GM23338 (cell line): Measurements from ENCODE around the gene JAKMIP2. TPM values are rescaled to one million over a fixed set of nuclear protein-coding genes. Genes with fewer than 3 reads are reported as not detected.
A peak's percentile ranks its signal among the peaks of the same experiment; 100 is the strongest.

ENCODE experiments used
- ATAC-seq: fragments of 200-7000 bp; cut with Tn5 transposase; 3 replicates; pipeline ENCODE4 v1.9.1; 2020
- DNase-seq: peaks from one replicate; pipeline ENCODE4 v3.0.0-alpha.2; 2015; ENCODE audit warnings: low spot score
- H2AFZ ChIP-seq: fragments of 200-600 bp; sonication (generic); 2 replicates; pipeline ENCODE4 v1.8.0; 2016; ENCODE audit warnings: antibody characterized with exemption, mild to moderate bottlenecking, moderate library complexity
- H3F3A ChIP-seq: fragments of 200-600 bp; sonication (generic); replicated peaks from 2 replicates; pipeline ENCODE4 v1.8.0; 2017; ENCODE audit warnings: antibody characterized with exemption, mixed run types, low read depth
- H3K27ac ChIP-seq: fragments of 200-600 bp; sonication (generic); 2 replicates; pipeline ENCODE4 v1.6.1; 2016; ENCODE audit warnings: low read depth
- H3K27me3 ChIP-seq: fragments of 200-600 bp; sonication (generic); 2 replicates; pipeline ENCODE4 v1.8.0; 2016; ENCODE audit warnings: mild to moderate bottlenecking, mixed run types, moderate library complexity; ENCODE audit not compliant: insufficient read depth
- H3K36me3 ChIP-seq: fragments of 200-600 bp; sonication (generic); 2 replicates; pipeline ENCODE4 v1.8.0; 2016; ENCODE audit warnings: mild to moderate bottlenecking; ENCODE audit not compliant: insufficient read depth
- H3K4me1 ChIP-seq: fragments of 200-600 bp; sonication (generic); 2 replicates; pipeline ENCODE4 v1.8.0; 2016; ENCODE audit warnings: mild to moderate bottlenecking, moderate library complexity; ENCODE audit not compliant: insufficient read depth
- H3K4me2 ChIP-seq: fragments of 200-600 bp; sonication (generic); 2 replicates; pipeline ENCODE4 v1.7.1; 2017; ENCODE audit warnings: mixed run types
- H3K4me3 ChIP-seq: fragments of 200-600 bp; sonication (generic); 2 replicates; pipeline ENCODE4 v1.6.1; 2016; ENCODE audit warnings: mixed run types
- H3K79me2 ChIP-seq: fragments of 200-600 bp; sonication (generic); replicated peaks from 2 replicates; pipeline ENCODE4 v1.8.0; 2017; ENCODE audit warnings: mild to moderate bottlenecking; ENCODE audit not compliant: insufficient read depth
- H3K9me2 ChIP-seq: fragments of 200-600 bp; sonication (generic); 2 replicates; pipeline ENCODE4 v1.8.0; 2017; ENCODE audit not compliant: insufficient read depth
- H4K20me1 ChIP-seq: fragments of 200-600 bp; sonication (generic); replicated peaks from 2 replicates; pipeline ENCODE4 v1.8.0; 2017; ENCODE audit warnings: mild to moderate bottlenecking; ENCODE audit not compliant: insufficient read depth
- H3K27ac Mint-ChIP-seq: 2 replicates; pipeline ENCODE4 v1.8.0; 2020; ENCODE audit warnings: inconsistent platforms, mild to moderate bottlenecking, moderate library complexity, mixed read lengths
- H3K27me3 Mint-ChIP-seq: 3 replicates; pipeline ENCODE4 v1.8.0; 2022; ENCODE audit warnings: low read depth, mild to moderate bottlenecking, moderate library complexity, mixed read lengths, inconsistent platforms; ENCODE audit not compliant: insufficient read depth, poor library complexity
- H3K36me3 Mint-ChIP-seq: 3 replicates; pipeline ENCODE4 v1.8.0; 2021; ENCODE audit warnings: low read depth, mild to moderate bottlenecking, inconsistent platforms, moderate library complexity, mixed read lengths
- H3K4me1 Mint-ChIP-seq: 3 replicates; pipeline ENCODE4 v1.8.0; 2020; ENCODE audit warnings: mild to moderate bottlenecking, inconsistent platforms, mixed read lengths
- H3K4me3 Mint-ChIP-seq: 3 replicates; pipeline ENCODE4 v1.8.0; 2021; ENCODE audit warnings: moderate library complexity, mild to moderate bottlenecking, inconsistent platforms, mixed read lengths
- H3K9me3 Mint-ChIP-seq: 3 replicates; pipeline ENCODE4 v1.8.0; 2020; ENCODE audit warnings: moderate library complexity, mild to moderate bottlenecking, inconsistent platforms, mixed read lengths
- POLR2AphosphoS5 ChIP-seq: IDR thresholded peaks from 2 replicates; pipeline ENCODE4 v1.6.1; 2016; ENCODE audit warnings: antibody characterized with exemption, low read depth
- ZNF114 ChIP-seq: fragments of 250-450 bp; sonication (Bioruptor Pico); IDR thresholded peaks from 2 replicates; pipeline ENCODE4 v1.5.0; 2020; ENCODE audit warnings: mild to moderate bottlenecking, moderate library complexity
- polyA plus RNA-seq: library from polyadenylated mRNA; unstranded; fragments of >200 nt; fragmentation: Nextera tagmentation; extraction: Ambion mirVana; gene quantifications from 2 replicates; pipeline ENCODE4 v1.2.1, GENCODE V29; 2016
- total RNA-seq: library from RNA; depleted of rRNA; stranded (reverse); fragments of >200 nt; shearing (Covaris generic); gene quantifications from 2 replicates; pipeline ENCODE4 v1.2.3, GENCODE V29; 2014
- TF ChIP-seq, protein P1 (sequence below): IDR thresholded peaks from one replicate; pipeline ENCODE4 v1.6.1; 2018; ENCODE audit warnings: antibody characterized with exemption; ENCODE audit not compliant: unreplicated experiment
- TF ChIP-seq, protein P2 (sequence below): fragments of 250-450 bp; sonication (Bioruptor Pico); IDR thresholded peaks from 2 replicates; pipeline ENCODE4 v1.5.0; 2020; ENCODE audit warnings: mild to moderate bottlenecking, moderate library complexity

Gene JAKMIP2
- total and polyA plus RNA-seq, 2 experiments from 2014 or later: 20.5 to 27.2 TPM

DNA sequence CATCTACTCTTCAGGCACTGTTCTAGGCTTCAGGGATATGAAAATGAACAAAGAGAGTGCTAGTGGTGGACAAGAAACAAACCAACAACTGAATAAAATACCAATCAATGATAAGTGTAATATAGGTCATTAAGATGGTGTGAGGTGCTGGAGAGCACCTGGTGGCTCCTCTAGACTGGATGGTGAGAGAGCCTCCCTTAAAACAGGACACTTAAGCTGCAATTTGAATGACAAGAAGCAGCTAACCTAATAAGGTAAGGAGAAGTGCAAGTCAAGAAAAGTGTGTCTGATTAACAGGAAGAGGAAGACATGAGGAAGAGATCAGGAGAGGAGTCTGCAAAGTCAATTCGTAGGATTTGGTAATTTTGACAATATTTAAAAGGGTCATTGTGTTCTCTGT lies 23.1 kb downstream of the JAKMIP2 start:
- H3K36me3 Mint-ChIP-seq: no peaks in the 10 kb centered on the region
- Histone ChIP-seq H3K27ac (peak overlapping the region; percentile 33; the same call in 1 of the 2 replicates), H2AFZ (no peak overlapping the region), H3F3A (no peaks in the 10 kb centered on the region), H3K36me3 (no peaks in the 10 kb centered on the region), H3K27me3 (no peaks in the 10 kb centered on the region), H4K20me1 (peaks cover 10% of the 10 kb centered on the region), H3K4me3 (no peak overlapping the region), H3K9me2 (no peaks in the 10 kb centered on the region), H3K4me2 (peak overlapping the region; percentile 7), H3K4me1 (peaks cover 42% of the 10 kb centered on the region), H3K79me2 (peaks cover 40% of the 10 kb centered on the region)
- no peak overlapping the region for H3K4me3 Mint-ChIP-seq
- no peak overlapping the region for H3K27ac Mint-ChIP-seq
- no peak for DNase-seq
- peaks cover 1% of the 10 kb centered on the region for H3K27me3 Mint-ChIP-seq
- peaks cover 25% of the 10 kb centered on the region for H3K4me1 Mint-ChIP-seq
- TF ChIP-seq, protein P1, sequence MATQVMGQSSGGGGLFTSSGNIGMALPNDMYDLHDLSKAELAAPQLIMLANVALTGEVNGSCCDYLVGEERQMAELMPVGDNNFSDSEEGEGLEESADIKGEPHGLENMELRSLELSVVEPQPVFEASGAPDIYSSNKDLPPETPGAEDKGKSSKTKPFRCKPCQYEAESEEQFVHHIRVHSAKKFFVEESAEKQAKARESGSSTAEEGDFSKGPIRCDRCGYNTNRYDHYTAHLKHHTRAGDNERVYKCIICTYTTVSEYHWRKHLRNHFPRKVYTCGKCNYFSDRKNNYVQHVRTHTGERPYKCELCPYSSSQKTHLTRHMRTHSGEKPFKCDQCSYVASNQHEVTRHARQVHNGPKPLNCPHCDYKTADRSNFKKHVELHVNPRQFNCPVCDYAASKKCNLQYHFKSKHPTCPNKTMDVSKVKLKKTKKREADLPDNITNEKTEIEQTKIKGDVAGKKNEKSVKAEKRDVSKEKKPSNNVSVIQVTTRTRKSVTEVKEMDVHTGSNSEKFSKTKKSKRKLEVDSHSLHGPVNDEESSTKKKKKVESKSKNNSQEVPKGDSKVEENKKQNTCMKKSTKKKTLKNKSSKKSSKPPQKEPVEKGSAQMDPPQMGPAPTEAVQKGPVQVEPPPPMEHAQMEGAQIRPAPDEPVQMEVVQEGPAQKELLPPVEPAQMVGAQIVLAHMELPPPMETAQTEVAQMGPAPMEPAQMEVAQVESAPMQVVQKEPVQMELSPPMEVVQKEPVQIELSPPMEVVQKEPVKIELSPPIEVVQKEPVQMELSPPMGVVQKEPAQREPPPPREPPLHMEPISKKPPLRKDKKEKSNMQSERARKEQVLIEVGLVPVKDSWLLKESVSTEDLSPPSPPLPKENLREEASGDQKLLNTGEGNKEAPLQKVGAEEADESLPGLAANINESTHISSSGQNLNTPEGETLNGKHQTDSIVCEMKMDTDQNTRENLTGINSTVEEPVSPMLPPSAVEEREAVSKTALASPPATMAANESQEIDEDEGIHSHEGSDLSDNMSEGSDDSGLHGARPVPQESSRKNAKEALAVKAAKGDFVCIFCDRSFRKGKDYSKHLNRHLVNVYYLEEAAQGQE: no peak
- no peak for TF ChIP-seq ZNF114 (CRISPR knock-in tag)
- TF ChIP-seq, protein P2, sequence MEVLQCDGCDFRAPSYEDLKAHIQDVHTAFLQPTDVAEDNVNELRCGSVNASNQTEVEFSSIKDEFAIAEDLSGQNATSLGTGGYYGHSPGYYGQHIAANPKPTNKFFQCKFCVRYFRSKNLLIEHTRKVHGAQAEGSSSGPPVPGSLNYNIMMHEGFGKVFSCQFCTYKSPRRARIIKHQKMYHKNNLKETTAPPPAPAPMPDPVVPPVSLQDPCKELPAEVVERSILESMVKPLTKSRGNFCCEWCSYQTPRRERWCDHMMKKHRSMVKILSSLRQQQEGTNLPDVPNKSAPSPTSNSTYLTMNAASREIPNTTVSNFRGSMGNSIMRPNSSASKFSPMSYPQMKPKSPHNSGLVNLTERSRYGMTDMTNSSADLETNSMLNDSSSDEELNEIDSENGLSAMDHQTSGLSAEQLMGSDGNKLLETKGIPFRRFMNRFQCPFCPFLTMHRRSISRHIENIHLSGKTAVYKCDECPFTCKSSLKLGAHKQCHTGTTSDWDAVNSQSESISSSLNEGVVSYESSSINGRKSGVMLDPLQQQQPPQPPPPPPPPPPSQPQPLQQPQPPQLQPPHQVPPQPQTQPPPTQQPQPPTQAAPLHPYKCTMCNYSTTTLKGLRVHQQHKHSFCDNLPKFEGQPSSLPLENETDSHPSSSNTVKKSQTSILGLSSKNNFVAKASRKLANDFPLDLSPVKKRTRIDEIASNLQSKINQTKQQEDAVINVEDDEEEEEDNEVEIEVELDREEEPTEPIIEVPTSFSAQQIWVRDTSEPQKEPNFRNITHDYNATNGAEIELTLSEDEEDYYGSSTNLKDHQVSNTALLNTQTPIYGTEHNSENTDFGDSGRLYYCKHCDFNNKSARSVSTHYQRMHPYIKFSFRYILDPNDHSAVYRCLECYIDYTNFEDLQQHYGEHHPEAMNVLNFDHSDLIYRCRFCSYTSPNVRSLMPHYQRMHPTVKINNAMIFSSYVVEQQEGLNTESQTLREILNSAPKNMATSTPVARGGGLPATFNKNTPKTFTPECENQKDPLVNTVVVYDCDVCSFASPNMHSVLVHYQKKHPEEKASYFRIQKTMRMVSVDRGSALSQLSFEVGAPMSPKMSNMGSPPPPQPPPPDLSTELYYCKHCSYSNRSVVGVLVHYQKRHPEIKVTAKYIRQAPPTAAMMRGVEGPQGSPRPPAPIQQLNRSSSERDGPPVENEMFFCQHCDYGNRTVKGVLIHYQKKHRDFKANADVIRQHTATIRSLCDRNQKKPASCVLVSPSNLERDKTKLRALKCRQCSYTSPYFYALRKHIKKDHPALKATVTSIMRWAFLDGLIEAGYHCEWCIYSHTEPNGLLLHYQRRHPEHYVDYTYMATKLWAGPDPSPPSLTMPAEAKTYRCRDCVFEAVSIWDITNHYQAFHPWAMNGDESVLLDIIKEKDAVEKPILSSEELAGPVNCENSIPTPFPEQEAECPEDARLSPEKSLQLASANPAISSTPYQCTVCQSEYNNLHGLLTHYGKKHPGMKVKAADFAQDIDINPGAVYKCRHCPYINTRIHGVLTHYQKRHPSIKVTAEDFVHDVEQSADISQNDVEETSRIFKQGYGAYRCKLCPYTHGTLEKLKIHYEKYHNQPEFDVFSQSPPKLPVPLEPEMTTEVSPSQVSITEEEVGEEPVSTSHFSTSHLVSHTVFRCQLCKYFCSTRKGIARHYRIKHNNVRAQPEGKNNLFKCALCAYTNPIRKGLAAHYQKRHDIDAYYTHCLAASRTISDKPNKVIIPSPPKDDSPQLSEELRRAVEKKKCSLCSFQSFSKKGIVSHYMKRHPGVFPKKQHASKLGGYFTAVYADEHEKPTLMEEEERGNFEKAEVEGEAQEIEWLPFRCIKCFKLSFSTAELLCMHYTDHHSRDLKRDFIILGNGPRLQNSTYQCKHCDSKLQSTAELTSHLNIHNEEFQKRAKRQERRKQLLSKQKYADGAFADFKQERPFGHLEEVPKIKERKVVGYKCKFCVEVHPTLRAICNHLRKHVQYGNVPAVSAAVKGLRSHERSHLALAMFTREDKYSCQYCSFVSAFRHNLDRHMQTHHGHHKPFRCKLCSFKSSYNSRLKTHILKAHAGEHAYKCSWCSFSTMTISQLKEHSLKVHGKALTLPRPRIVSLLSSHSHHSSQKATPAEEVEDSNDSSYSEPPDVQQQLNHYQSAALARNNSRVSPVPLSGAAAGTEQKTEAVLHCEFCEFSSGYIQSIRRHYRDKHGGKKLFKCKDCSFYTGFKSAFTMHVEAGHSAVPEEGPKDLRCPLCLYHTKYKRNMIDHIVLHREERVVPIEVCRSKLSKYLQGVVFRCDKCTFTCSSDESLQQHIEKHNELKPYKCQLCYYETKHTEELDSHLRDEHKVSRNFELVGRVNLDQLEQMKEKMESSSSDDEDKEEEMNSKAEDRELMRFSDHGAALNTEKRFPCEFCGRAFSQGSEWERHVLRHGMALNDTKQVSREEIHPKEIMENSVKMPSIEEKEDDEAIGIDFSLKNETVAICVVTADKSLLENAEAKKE (CRISPR knock-in tag): peak; percentile 66; the same call in 1 of the 2 replicates
- no peak for TF ChIP-seq POLR2AphosphoS5
- peak; percentile 76 for ATAC-seq
- no peaks in the 10 kb centered on the region for H3K9me3 Mint-ChIP-seq
